SK-N-DZ (cell line): ENCODE results near the gene RAD51.

Experiments
- DNase-seq: peaks from one replicate; pipeline ENCODE4 v3.0.0-alpha.2; 2015; ENCODE audit warnings: low spot score

Gene RAD51

DNA sequence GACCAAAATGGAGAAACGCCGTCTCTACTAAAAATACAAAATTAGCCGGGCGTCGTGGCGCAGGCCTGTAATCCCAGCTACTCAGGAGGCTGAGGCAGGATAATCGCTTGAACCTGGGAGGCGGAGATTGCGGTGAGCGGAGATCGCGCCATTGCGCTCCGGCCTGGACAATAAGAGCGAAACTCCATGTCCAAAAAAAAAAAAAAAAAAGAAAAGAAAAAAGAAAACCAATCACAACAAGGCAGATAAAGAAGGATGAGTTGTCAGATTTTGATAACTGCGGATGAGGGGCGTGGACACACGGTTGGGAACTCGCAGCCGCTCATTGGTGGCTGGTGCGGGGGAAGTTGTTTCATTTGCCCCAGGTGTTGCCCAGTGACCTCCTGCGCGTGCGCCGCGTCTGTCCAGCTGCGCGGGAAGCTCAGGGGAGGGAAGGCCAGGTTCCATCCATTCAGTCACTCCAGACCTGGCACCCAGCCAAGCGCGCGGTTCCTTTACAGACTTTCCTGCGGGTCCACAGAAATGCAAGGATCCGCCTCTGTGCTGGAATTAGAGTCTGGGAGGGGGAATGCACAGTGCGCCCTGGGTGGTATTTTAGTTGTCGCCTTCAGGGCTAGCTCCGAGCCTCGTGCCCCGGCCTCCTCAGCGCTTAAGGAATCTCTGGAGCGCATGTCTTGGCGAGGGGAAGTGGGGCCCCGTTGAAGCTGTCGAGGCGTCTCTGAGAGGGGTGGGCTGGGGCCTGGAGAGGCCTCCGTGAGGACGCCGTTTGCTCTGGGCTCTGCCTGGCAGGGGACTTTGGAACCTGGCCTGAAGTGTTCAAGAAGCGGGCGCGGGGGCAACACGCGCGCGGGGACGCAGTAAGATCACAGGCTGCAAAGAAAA is 68.2 kb downstream of the RAD51 start:
- DNase-seq, result peak; percentile 57

- peak; percentile 44 for DNase-seq
Observed at GRCh38 chr15:40763801-40764628, 69.0 kb downstream of the RAD51 start, which contains the start of gene GCHFR. TSS of gene GCHFR (plus strand) at chr15:40764068. CDS start at chr15:40764181, 113 bp downstream.

- no peak for DNase-seq
Observed at GRCh38 chr15:40764629-40765103, 69.7 kb downstream of the RAD51 start.

DNA sequence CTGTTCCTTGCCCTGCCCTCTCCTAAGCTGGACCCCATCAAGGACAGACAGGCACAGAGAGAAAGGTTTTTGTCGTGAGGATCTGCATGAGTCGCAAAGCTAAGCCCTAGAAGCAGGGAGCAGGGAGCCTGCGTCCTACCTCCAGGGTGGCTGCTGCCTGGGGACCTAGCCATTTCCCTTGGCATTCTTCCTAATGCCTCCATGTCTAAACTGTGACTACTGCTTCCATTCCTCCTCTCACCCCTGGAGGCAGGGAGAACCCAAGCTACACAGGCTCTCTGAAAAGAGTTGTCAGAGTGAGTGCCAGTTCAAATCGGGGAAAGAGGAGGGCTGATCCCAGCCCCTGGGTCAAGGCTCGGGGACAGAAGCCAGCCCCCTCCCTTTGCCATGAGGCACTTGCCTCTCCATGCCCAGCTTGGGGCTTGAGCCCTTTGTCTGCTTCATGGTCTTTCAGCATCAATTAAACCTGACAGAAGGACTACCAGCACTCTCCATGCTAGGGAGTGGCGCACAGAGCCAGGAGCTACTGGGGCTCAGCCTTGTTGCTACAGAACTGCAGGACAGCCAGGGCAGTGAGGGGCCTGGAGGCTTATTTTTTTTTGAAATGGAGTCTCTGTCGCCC is 71.3 kb downstream of the RAD51 start:
- peak; percentile 54 for DNase-seq

- no peak for DNase-seq
Observed at GRCh38 chr15:40766906-40767837, 72.2 kb downstream of the RAD51 start.

DNA sequence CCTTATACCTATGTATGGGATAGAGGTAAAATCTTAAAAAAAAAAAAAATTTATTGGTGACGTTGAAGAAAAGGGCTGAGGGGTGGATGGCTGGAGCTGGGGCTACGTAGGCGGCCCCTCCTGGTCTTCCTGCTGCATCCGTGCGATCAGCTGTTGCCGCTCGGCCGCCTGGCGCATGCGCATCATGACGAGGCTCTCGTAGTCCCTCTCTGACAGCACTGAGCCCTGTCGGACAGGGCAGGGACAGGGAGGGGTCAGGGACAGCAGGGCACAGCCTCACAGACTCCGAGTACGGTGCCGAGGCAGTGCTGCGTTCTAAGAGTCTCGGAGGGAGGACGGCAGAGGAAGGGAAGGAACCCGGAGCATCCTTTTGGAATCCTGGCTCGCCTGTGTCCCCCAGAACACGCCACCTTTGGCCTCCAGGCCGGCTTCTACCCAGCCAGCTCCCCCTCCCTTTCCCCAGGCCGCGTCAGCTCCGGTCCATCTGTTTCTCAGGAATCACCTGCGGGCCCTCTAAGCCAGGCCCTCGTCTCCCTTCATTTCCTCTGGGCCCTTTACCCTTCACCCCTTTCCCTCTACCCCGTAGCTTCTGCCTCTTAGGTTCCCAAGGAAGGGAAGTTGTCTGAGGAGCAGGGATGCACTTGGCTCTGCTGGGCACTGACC is 73.0 kb downstream of the RAD51 start:
- DNase-seq, result no peak

DNA sequence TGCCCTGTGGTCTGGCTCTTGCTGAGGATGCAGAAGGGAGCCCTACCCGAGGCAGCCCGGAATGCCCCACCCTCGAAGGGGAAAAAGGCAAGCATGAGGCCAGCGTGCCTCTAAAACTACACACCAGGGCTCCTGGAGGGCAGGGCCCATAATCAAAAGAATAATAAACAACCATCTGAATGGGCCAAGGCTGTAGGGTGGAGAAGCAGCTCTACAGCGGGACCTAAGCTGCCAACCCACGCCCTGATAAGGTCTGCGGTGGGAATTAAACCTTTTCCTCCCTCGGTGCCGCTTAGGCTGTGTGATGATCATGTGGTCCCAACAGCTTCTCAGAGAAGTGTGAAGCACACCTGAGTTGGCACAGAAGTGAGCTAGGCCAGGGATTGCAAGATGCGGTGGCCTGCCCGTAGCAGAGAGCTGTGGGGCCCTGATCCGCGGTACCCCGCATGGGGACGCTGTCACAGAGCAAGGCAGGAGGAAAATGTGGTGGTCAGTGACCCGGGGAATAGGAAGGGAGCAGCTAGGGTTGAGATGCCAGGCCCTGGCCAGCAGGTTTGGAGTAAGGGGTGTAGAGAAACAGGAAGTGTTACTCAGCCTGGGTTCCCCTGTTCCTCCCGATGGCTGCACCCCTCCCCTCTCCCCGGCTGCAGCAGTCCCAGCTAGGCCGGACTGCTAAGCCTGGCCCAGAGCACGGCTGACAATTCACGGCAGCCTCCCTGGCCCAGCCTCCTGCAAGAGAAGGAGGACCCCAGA is 73.7 kb downstream of the RAD51 start:
- DNase-seq, result no peak

GRCh38 chr15:40769274-40770146 is 74.5 kb downstream of the RAD51 start, which contains the start of gene C15orf62:
TSS of gene C15orf62 (plus strand) at chr15:40769980. CDS start at chr15:40770496, 516 bp downstream.
- no peak for DNase-seq

DNA sequence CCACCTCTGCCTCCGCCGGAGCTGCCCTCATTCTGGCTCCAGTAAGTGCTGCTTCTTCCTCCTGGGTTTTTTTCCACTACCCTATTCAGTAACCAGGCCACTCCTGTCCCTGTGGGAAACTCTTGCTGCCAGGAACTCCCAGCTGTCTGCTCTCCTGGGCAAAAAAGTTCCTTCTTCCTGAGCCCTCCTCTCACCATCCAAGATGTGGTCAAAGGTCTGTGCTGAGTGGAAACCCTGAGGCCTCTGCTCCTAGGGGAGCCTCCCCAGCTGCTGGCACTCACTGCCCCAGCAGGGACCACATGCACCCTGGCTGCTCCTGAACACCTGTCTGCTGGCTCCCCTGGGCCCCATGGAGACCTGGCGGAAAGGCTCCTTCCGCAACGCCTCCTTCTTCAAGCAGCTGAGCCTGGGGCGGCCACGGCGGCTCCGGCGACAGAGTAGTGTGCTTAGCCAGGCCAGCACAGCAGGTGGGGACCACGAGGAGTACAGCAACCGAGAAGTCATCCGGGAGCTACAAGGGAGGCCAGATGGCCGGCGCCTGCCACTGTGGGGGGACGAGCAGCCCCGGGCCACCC is 75.3 kb downstream of the RAD51 start:
- peak; percentile 53 for DNase-seq

- DNase-seq, result no peak
Observed at GRCh38 chr15:40771242-40771641, 76.3 kb downstream of the RAD51 start.

GRCh38 chr15:40772014-40772413 is 77.0 kb downstream of the RAD51 start:
- DNase-seq, result no peak

GRCh38 chr15:40773496-40773895 is 78.5 kb downstream of the RAD51 start:
- DNase-seq, result no peak

- DNase-seq, result no peak
Observed at GRCh38 chr15:40773902-40774301, 78.9 kb downstream of the RAD51 start.

GRCh38 chr15:40775007-40775406 is 80.0 kb downstream of the RAD51 start:
- DNase-seq, result no peak

- DNase-seq, result no peak
Observed at GRCh38 chr15:40775740-40776536, 81.0 kb downstream of the RAD51 start.

- DNase-seq, result no peak
Observed at GRCh38 chr15:40776537-40777141, 81.7 kb downstream of the RAD51 start.
